A549 (cell line): ENCODE measurements around the gene SCRT2. TPM values are rescaled to one million over a fixed set of nuclear protein-coding genes. Genes with fewer than 3 reads are reported as not detected.

Experiments
- ATAC-seq, 2 experiments: fragments of 200-7000 bp in 1 of 2; fragments of >200 bp in 1 of 2; cut with Nextera tagmentation in 1 of 2; cut with Tn5 transposase in 1 of 2; 3 replicates each; pipeline versions ENCODE4 v1.8.0 to v1.9.1; 2018 to 2020; ENCODE audit warnings: mild to moderate bottlenecking in 1 of 2, moderate library complexity in 1 of 2
- CTCF ChIA-PET: fragments of 300-600 bp; sonication (Branson Sonifier 250); formaldehyde crosslinking; extraction: SDS; loops from one replicate; lab custom pipeline; 2021; ENCODE audit warnings: antibody characterized with exemption, inconsistent platforms; lab: Yijun Ruan, JAX
- POLR2A ChIA-PET: fragments of 350-600 bp; formaldehyde crosslinking; extraction: SDS; loops from one replicate; lab custom pipeline; 2021; ENCODE audit warnings: antibody characterized with exemption, inconsistent platforms; lab: Yijun Ruan, JAX
- DNase-seq, 2 experiments: peaks; one replicate each; pipeline versions ENCODE4 v3.0.0 to v3.0.0-alpha.2; 2011 to 2016; ENCODE audit warnings: low read depth in 1 of 2, low spot score in 1 of 2
- FAIRE-seq: peaks from 2 replicates; lab custom pipeline; 2011; peaks lifted over from hg19 to GRCh38; lab: Jason Lieb, UNC
- H3K27ac ChIP-seq, 2 experiments: fragments of >200 bp; sonication (Bioruptor Twin); formaldehyde crosslinking; 3 replicates each; pipeline ENCODE4 v1.5.1; 2016 to 2017
- H3K4me1 ChIP-seq: fragments of >200 bp; sonication (Bioruptor Twin); formaldehyde crosslinking; 3 replicates; pipeline ENCODE4 v1.6.1; 2016
- H3K4me2 ChIP-seq: fragments of >200 bp; sonication (Bioruptor Twin); formaldehyde crosslinking; 3 replicates; pipeline ENCODE4 v1.6.1; 2016
- H3K4me3 ChIP-seq: fragments of >200 bp; sonication (Bioruptor Twin); formaldehyde crosslinking; 3 replicates; pipeline ENCODE4 v1.5.1; 2016
- H3K9me3 ChIP-seq: fragments of >200 bp; sonication (Bioruptor Twin); formaldehyde crosslinking; 3 replicates; pipeline ENCODE4 v1.6.1; 2016
- BHLHE40 ChIP-seq: IDR thresholded peaks from 2 replicates; pipeline ENCODE4 v1.6.1; 2012; ENCODE audit warnings: low read depth, low read length, inconsistent platforms
- CEBPB ChIP-seq, 2 experiments: fragments of >200 bp in 1 of 2; sonication (Bioruptor Twin) in 1 of 2; formaldehyde crosslinking in 1 of 2; IDR thresholded peaks; 2 replicates each; pipeline ENCODE4 v1.6.1; 2012 to 2016
- CTCF ChIP-seq: fragments of >200 bp; sonication (Bioruptor Twin); formaldehyde crosslinking; IDR thresholded peaks from 3 replicates; pipeline ENCODE4 v1.5.1; 2016
- EHMT2 ChIP-seq: fragments of 200-600 bp; sonication (generic); IDR thresholded peaks from 2 replicates; pipeline ENCODE4 v1.6.1; 2016; ENCODE audit warnings: antibody characterized with exemption, low read depth, mild to moderate bottlenecking, moderate library complexity
- ESRRA ChIP-seq: fragments of 150-350 bp; IDR thresholded peaks from 2 replicates; pipeline ENCODE4 v1.6.1; 2014; ENCODE audit warnings: mild to moderate bottlenecking, low read length, borderline replicate concordance
- FOSL2 ChIP-seq, 2 experiments: fragments of 450-650 bp in 1 of 2; fragments of >200 bp in 1 of 2; sonication (Bioruptor Twin) in 1 of 2; formaldehyde crosslinking; IDR thresholded peaks; 2 replicates each; pipeline versions ENCODE4 v1.5.0 to v1.6.1; 2016 to 2020; ENCODE audit warnings: mild to moderate bottlenecking in 1 of 2, moderate library complexity in 1 of 2
- GATA3 ChIP-seq: IDR thresholded peaks from 2 replicates; pipeline ENCODE4 v1.6.1; 2012; ENCODE audit warnings: borderline replicate concordance
- HDAC2 ChIP-seq: fragments of 200-600 bp; sonication (generic); IDR thresholded peaks from 2 replicates; pipeline ENCODE4 v1.6.1; 2016
- HEYL ChIP-seq: fragments of 250-450 bp; sonication (Bioruptor Pico); IDR thresholded peaks from 2 replicates; pipeline ENCODE4 v1.8.0; 2021; ENCODE audit warnings: mild to moderate bottlenecking, moderate library complexity
- KDM5A ChIP-seq: fragments of 200-600 bp; sonication (generic); IDR thresholded peaks from 2 replicates; pipeline ENCODE4 v1.6.1; 2016; ENCODE audit warnings: antibody characterized with exemption, mild to moderate bottlenecking
- PHF8 ChIP-seq: fragments of 200-600 bp; sonication (generic); IDR thresholded peaks from 2 replicates; pipeline ENCODE4 v1.6.1; 2016; ENCODE audit warnings: low read depth, mild to moderate bottlenecking, antibody characterized with exemption, moderate library complexity, borderline replicate concordance
- POLR2A ChIP-seq: IDR thresholded peaks from 2 replicates; pipeline ENCODE4 v1.6.1; 2012; ENCODE audit warnings: mild to moderate bottlenecking, low read length
- RARB ChIP-seq: fragments of 250-450 bp; sonication (Bioruptor Pico); IDR thresholded peaks from 2 replicates; pipeline ENCODE4 v1.8.0; 2021; ENCODE audit warnings: mild to moderate bottlenecking, moderate library complexity
- RCOR1 ChIP-seq: fragments of 150-350 bp; IDR thresholded peaks from 2 replicates; pipeline ENCODE4 v1.6.1; 2014; ENCODE audit warnings: antibody characterized with exemption, low read length, low read depth
- SREBF2 ChIP-seq: fragments of 450-650 bp; IDR thresholded peaks from 2 replicates; pipeline ENCODE4 v1.6.1; 2014; ENCODE audit warnings: mild to moderate bottlenecking, moderate library complexity
- USF2 ChIP-seq: fragments of 450-650 bp; IDR thresholded peaks from 2 replicates; pipeline ENCODE4 v1.6.1; 2014; ENCODE audit warnings: antibody characterized with exemption
- ZC3H11A ChIP-seq: fragments of 450-650 bp; IDR thresholded peaks from 2 replicates; pipeline ENCODE4 v1.6.1; 2014; ENCODE audit warnings: antibody characterized with exemption, mild to moderate bottlenecking
- ZSCAN20 ChIP-seq: fragments of 250-450 bp; sonication (Bioruptor Pico); IDR thresholded peaks from 2 replicates; pipeline ENCODE4 v1.8.0; 2022; ENCODE audit warnings: mild to moderate bottlenecking, moderate library complexity
- WGBS: methylation state at CpG from one replicate; pipeline ENCODE4 v1.1.6; 2017; ENCODE audit errors: missing lambda C conversion rate; 5-methylcytosine and 5-hydroxymethylcytosine counted together
- polyA plus RNA-seq, 4 experiments: library from polyadenylated mRNA; depleted of rRNA in 3 of 4; stranded (reverse); fragments of >200 nt; fragmentation: RNase III in 1 of 4; extraction: RNeasy Plus Mini Kit Qiagen cat#74134 plus additional on column Dnase treatment in 1 of 4; gene quantifications; 2 replicates in 3 of 4; 3 replicates in 1 of 4; pipeline ENCODE4 v1.2.3, GENCODE V29; 2011 to 2017
- TF ChIP-seq, protein P1 (sequence below): fragments of >200 bp; sonication (Bioruptor Twin); formaldehyde crosslinking; IDR thresholded peaks from 2 replicates; pipeline ENCODE4 v1.6.1; 2016
- TF ChIP-seq, protein P2 (sequence below): IDR thresholded peaks from 2 replicates; pipeline ENCODE4 v1.6.1; 2012
- TF ChIP-seq, protein P3 (sequence below): IDR thresholded peaks from 2 replicates; pipeline ENCODE4 v1.6.1; 2012; ENCODE audit warnings: low read depth, borderline replicate concordance
- TF ChIP-seq, protein P4 (sequence below): fragments of 250-450 bp; sonication (Bioruptor Pico); IDR thresholded peaks from 2 replicates; pipeline ENCODE4 v1.5.0; 2020; ENCODE audit warnings: low read depth, mild to moderate bottlenecking, moderate library complexity
- TF ChIP-seq, protein P5 (sequence below): fragments of 200-600 bp; sonication (generic); IDR thresholded peaks from 2 replicates; pipeline ENCODE4 v1.6.1; 2016; ENCODE audit warnings: antibody characterized with exemption, mild to moderate bottlenecking, moderate library complexity
- TF ChIP-seq, protein P6 (sequence below): fragments of 250-450 bp; sonication (Bioruptor Pico); IDR thresholded peaks from 2 replicates; pipeline ENCODE4 v1.5.0; 2021; ENCODE audit warnings: mild to moderate bottlenecking, moderate library complexity, borderline replicate concordance

SCRT2 gene
- polyA plus RNA-seq, 2 of the 4 experiments (the other 2 are of a cell fraction) = not detected

DNA sequence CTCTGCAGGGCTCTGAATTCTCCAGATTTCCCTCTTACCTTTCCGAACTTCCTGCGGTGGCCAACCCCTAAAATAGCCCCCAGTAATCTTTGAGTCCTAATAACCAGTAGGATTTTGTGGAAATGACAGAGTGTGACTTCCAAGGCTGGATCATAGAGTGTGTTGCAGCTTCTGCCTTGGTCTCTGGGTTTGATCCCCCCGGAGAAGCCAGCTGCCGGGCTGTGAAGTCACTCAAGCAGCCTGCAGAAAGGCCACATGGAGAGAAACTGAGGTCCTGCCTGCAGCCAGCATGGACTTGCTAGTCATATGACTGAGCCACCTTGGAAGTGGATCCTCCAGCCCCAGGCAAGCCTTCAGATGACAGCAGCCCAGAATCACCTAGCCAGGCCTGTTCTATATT, 46.3 kb upstream of the SCRT2 start:
- 66% methylated on average over 4 of the region's 4 CpGs for whole genome bisulfite sequencing
- no peak for TF ChIP-seq HDAC2
- H3K4me1 ChIP-seq = no peaks in the 10 kb centered on the region
- no peak overlapping the region for H3K4me3 ChIP-seq
- no peak overlapping the region for H3K27ac ChIP-seq
- H3K9me3 ChIP-seq = no peaks in the 10 kb centered on the region
- ATAC-seq (no peak), DNase-seq (no peak), FAIRE-seq (no peak)
- no peak overlapping the region for H3K4me2 ChIP-seq
- POLR2A ChIA-PET = no interaction called here
- CTCF ChIA-PET = interaction anchor here (1.1 to 1.5 kb wide), 3 partner anchors 10 to 161 kb away, joined by 4 to 5 read pairs (median 4); no protein-coding TSS in a partner anchor

DNA sequence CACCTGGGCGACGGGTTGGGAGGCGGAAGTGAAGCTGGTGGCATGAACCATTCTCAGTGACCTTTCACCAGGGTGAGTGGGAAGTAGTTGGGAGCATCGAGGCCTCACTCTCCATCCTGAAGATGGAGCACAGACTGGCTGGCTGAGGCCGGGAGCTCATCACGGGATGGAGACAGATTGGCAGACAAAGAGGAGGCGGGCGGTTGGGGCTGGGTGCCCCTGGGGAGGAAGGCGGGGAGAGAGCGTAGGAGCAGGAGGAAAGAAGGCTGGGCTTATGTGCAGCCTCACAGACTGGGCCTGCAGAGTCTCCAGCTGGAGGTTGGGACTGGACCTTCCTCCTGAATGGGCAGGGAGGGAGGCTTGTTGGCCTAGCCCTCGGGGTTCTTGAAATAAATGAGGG, 44.2 kb upstream of the SCRT2 start:
- DNase-seq = no peak
- Histone ChIP-seq H3K27ac (no peak overlapping the region), H3K4me1 (no peaks in the 10 kb centered on the region), H3K4me3 (no peak overlapping the region), H3K4me2 (no peak overlapping the region), H3K9me3 (peaks cover 3% of the 10 kb centered on the region; the same call in 2 of the 3 replicates)
- TF ChIP-seq, protein P1, sequence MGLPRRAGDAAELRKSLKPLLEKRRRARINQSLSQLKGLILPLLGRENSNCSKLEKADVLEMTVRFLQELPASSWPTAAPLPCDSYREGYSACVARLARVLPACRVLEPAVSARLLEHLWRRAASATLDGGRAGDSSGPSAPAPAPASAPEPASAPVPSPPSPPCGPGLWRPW = no peak
- TF ChIP-seq CTCF = no peak
- TF ChIP-seq EHMT2 = no peak
- TF ChIP-seq ZSCAN20 (CRISPR knock-in tag) = no peak
- TF ChIP-seq, protein P2, sequence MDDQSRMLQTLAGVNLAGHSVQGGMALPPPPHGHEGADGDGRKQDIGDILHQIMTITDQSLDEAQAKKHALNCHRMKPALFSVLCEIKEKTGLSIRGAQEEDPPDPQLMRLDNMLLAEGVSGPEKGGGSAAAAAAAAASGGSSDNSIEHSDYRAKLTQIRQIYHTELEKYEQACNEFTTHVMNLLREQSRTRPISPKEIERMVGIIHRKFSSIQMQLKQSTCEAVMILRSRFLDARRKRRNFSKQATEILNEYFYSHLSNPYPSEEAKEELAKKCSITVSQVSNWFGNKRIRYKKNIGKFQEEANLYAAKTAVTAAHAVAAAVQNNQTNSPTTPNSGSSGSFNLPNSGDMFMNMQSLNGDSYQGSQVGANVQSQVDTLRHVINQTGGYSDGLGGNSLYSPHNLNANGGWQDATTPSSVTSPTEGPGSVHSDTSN = no peak
- no peak for TF ChIP-seq GATA3
- no peak for TF ChIP-seq RARB
- TF ChIP-seq CEBPB (IDR thresholded peaks at IDR 0.05) = no peak
- TF ChIP-seq FOSL2 (IDR thresholded peaks at IDR 0.05) = no peak
- no peak for TF ChIP-seq FOSL2 (CRISPR knock-in tag; IDR thresholded peaks at IDR 0.05)
- TF ChIP-seq RCOR1 = no peak
- TF ChIP-seq, protein P3, sequence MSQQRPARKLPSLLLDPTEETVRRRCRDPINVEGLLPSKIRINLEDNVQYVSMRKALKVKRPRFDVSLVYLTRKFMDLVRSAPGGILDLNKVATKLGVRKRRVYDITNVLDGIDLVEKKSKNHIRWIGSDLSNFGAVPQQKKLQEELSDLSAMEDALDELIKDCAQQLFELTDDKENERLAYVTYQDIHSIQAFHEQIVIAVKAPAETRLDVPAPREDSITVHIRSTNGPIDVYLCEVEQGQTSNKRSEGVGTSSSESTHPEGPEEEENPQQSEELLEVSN = no peak
- no peak for TF ChIP-seq POLR2A
- no peak for TF ChIP-seq KDM5A
- TF ChIP-seq USF2 = no peak
- no peak for TF ChIP-seq ESRRA
- TF ChIP-seq, protein P4, sequence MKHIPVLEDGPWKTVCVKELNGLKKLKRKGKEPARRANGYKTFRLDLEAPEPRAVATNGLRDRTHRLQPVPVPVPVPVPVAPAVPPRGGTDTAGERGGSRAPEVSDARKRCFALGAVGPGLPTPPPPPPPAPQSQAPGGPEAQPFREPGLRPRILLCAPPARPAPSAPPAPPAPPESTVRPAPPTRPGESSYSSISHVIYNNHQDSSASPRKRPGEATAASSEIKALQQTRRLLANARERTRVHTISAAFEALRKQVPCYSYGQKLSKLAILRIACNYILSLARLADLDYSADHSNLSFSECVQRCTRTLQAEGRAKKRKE (CRISPR knock-in tag) = no peak
- TF ChIP-seq SREBF2 = no peak
- TF ChIP-seq PHF8 = no peak
- no peak for ATAC-seq
- 66% methylated on average over 11 of the region's 11 CpGs for WGBS
- ChIA-PET POLR2A (no interaction called here), CTCF (interaction anchor here (0.9 to 2.6 kb wide), 6 partner anchors 8 to 74 kb away, joined by 3 to 17 read pairs (median 4); no protein-coding TSS in a partner anchor)
- no peak for FAIRE-seq

GRCh38 chr20:719068-719467, 43.5 kb upstream of the SCRT2 start:
- CTCF ChIA-PET = interaction anchor here (1.1 to 2.6 kb wide), 4 partner anchors 9 to 52 kb away, joined by 3 to 17 read pairs (median 4); no protein-coding TSS in a partner anchor
- no peak overlapping the region for H3K4me2 ChIP-seq
- POLR2A ChIA-PET = no interaction called here
- no peak for DNase-seq
- FAIRE-seq = no peak
- no peak overlapping the region for H3K4me3 ChIP-seq
- 72% methylated on average over 5 of the region's 5 CpGs for WGBS
- no peak overlapping the region for H3K27ac ChIP-seq
- H3K9me3 ChIP-seq = peaks cover 10% of the 10 kb centered on the region; the same call in 2 of the 3 replicates
- H3K4me1 ChIP-seq = no peaks in the 10 kb centered on the region
- ATAC-seq = no peak
- TF ChIP-seq BHLHE40 (no peak), HEYL (no peak), ZC3H11A (no peak)
- TF ChIP-seq, protein P5, sequence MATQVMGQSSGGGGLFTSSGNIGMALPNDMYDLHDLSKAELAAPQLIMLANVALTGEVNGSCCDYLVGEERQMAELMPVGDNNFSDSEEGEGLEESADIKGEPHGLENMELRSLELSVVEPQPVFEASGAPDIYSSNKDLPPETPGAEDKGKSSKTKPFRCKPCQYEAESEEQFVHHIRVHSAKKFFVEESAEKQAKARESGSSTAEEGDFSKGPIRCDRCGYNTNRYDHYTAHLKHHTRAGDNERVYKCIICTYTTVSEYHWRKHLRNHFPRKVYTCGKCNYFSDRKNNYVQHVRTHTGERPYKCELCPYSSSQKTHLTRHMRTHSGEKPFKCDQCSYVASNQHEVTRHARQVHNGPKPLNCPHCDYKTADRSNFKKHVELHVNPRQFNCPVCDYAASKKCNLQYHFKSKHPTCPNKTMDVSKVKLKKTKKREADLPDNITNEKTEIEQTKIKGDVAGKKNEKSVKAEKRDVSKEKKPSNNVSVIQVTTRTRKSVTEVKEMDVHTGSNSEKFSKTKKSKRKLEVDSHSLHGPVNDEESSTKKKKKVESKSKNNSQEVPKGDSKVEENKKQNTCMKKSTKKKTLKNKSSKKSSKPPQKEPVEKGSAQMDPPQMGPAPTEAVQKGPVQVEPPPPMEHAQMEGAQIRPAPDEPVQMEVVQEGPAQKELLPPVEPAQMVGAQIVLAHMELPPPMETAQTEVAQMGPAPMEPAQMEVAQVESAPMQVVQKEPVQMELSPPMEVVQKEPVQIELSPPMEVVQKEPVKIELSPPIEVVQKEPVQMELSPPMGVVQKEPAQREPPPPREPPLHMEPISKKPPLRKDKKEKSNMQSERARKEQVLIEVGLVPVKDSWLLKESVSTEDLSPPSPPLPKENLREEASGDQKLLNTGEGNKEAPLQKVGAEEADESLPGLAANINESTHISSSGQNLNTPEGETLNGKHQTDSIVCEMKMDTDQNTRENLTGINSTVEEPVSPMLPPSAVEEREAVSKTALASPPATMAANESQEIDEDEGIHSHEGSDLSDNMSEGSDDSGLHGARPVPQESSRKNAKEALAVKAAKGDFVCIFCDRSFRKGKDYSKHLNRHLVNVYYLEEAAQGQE = no peak
- TF ChIP-seq, protein P6, sequence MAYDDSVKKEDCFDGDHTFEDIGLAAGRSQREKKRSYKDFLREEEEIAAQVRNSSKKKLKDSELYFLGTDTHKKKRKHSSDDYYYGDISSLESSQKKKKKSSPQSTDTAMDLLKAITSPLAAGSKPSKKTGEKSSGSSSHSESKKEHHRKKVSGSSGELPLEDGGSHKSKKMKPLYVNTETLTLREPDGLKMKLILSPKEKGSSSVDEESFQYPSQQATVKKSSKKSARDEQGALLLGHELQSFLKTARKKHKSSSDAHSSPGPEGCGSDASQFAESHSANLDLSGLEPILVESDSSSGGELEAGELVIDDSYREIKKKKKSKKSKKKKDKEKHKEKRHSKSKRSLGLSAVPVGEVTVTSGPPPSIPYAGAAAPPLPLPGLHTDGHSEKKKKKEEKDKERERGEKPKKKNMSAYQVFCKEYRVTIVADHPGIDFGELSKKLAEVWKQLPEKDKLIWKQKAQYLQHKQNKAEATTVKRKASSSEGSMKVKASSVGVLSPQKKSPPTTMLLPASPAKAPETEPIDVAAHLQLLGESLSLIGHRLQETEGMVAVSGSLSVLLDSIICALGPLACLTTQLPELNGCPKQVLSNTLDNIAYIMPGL (CRISPR knock-in tag) = no peak
